ENCODE data around the gene FZD4. TPM values are rescaled to one million over a fixed set of nuclear protein-coding genes. Genes with fewer than 3 reads are reported as not detected.

The FZD4 gene
- total and polyA plus RNA-seq, 12 donors: 8.0 to 52.5 (median 20.8) TPM

GRCh38 chr11:86991341-86991740 is 36.1 kb upstream of the FZD4 start:
- Histone ChIP-seq H3K27me3 (no peaks in the 10 kb centered on the region), H3K4me1 (replicated peaks in 1 of 2) (no peaks in the 10 kb centered on the region), H3K4me3 (no peak overlapping the region), H3K36me3 (replicated peaks in 1 of 2) (no peaks in the 10 kb centered on the region), H3K9me3 (replicated peaks in 1 of 3) (no peaks in the 10 kb centered on the region), H3K27ac (no peak overlapping the region)
- no peak for TF ChIP-seq POLR2A (IDR thresholded peaks at IDR 0.05)
- TF ChIP-seq CTCF (IDR thresholded peaks at IDR 0.05): no peak
- 94 to 99% (median 97%) methylated on average over 5 of the region's 5 CpGs for WGBS, 4 donors
- no peak for DNase-seq
- intact Hi-C loops (cut with DNase I): no loop called here

- TF ChIP-seq CTCF (IDR thresholded peaks at IDR 0.05): no peak
- TF ChIP-seq POLR2A (IDR thresholded peaks at IDR 0.05): no peak
Measured at GRCh38 chr11:86990515-86990914, 35.3 kb upstream of the FZD4 start.

DNA sequence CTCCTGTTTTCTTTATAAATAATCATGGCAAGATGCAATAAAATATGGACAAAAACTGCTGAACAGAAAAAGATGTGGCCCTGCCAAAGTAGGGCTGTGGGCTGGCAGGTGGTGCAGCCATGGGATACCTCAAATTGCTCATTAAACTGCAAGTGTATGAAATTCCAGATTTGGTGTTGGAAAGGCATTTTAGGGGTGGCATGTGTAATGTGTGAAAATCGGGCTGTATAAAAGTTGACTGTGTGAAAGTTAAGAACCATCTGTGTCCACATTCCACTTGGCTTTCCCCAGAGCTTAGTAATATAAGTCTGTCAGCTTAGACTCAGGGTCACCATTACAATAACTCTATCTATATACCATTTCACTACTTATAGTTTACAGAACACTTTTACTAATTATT is 34.8 kb upstream of the FZD4 start:
- no peaks in the 10 kb centered on the region for H3K4me1 ChIP-seq (replicated peaks in 1 of 2)
- TF ChIP-seq POLR2A (IDR thresholded peaks at IDR 0.05): no peak
- H3K27ac ChIP-seq: no peak overlapping the region
- H3K9me3 ChIP-seq (replicated peaks in 1 of 3): no peaks in the 10 kb centered on the region
- no peaks in the 10 kb centered on the region for H3K36me3 ChIP-seq (replicated peaks in 1 of 2)
- DNase-seq: no peak
- 30 to 61% (median 50%) methylated on average over 1 of the region's 1 CpG for WGBS, 4 donors
- H3K4me3 ChIP-seq: no peak overlapping the region
- H3K27me3 ChIP-seq: no peaks in the 10 kb centered on the region
- intact Hi-C loops (cut with DNase I): no loop called here

More at GRCh38 chr11:86990515-86990914, 35.3 kb upstream of the FZD4 start:
- intact Hi-C loops (cut with DNase I): no loop called here
- Histone ChIP-seq H3K36me3 (replicated peaks in 1 of 2) (no peaks in the 10 kb centered on the region), H3K9me3 (replicated peaks in 1 of 3) (no peaks in the 10 kb centered on the region), H3K4me3 (no peak overlapping the region), H3K27me3 (no peaks in the 10 kb centered on the region), H3K4me1 (replicated peaks in 1 of 2) (no peaks in the 10 kb centered on the region), H3K27ac (no peak overlapping the region)
- WGBS, 4 donors: 67 to 75% (median 69%) methylated on average over 3 of the region's 3 CpGs
- no peak for DNase-seq

- WGBS, 4 donors: 75 to 89% (median 87%) methylated on average over 4 of the region's 4 CpGs
- no peak overlapping the region for H3K27ac ChIP-seq
- no peak for DNase-seq
- H3K9me3 ChIP-seq (replicated peaks in 1 of 3): no peaks in the 10 kb centered on the region
- no peaks in the 10 kb centered on the region for H3K27me3 ChIP-seq
- H3K4me1 ChIP-seq (replicated peaks in 1 of 2): no peaks in the 10 kb centered on the region
- H3K4me3 ChIP-seq: no peak overlapping the region
- intact Hi-C loops (cut with DNase I): no loop called here
- no peaks in the 10 kb centered on the region for H3K36me3 ChIP-seq (replicated peaks in 1 of 2)
- TF ChIP-seq POLR2A (IDR thresholded peaks at IDR 0.05): no peak
- no peak for TF ChIP-seq CTCF (IDR thresholded peaks at IDR 0.05)
Measured at GRCh38 chr11:86988351-86988881, 33.2 kb upstream of the FZD4 start.

- Histone ChIP-seq H3K4me1 (replicated peaks in 1 of 2) (no peaks in the 10 kb centered on the region), H3K36me3 (replicated peaks in 1 of 2) (no peaks in the 10 kb centered on the region), H3K9me3 (replicated peaks in 1 of 3) (no peaks in the 10 kb centered on the region), H3K27ac (no peak overlapping the region), H3K27me3 (no peaks in the 10 kb centered on the region), H3K4me3 (no peak overlapping the region)
- intact Hi-C loops (cut with DNase I): no loop called here
- WGBS, 4 donors: 79 to 89% (median 84%) methylated on average over 1 of the region's 1 CpG
- no peak for DNase-seq
- TF ChIP-seq POLR2A (IDR thresholded peaks at IDR 0.05) (no peak), CTCF (IDR thresholded peaks at IDR 0.05) (no peak)
Measured at GRCh38 chr11:86987679-86988078, 32.5 kb upstream of the FZD4 start.

Data from adrenal gland (tissue), 12 donors.